HPDE6-E6E7 (cell line): Measurements from ENCODE around the gene PARP15.
A peak's percentile ranks its signal among the peaks of the same experiment; 100 is the strongest.
"Not testable (repeated sequence)": the region's sequence is repeated elsewhere in the genome, so short reads cannot be mapped to it uniquely, and the experiment has no call there.

ENCODE experiments used
- DNase-seq: peaks from one replicate; pipeline ENCODE4 v3.0.0; 2011; ENCODE audit warnings: missing footprints; ENCODE audit errors: extremely low spot score

PARP15 gene

GRCh38 chr3:122577409-122578031 is at the start of gene PARP15:
Gene PARP15, plus strand, starts transcription at chr3:122577650. Its CDS starts 18 bp downstream, at chr3:122577668.
- no peak for DNase-seq

GRCh38 chr3:122530164-122530563 is 47.3 kb upstream of the PARP15 start:
- DNase-seq, result no peak

- DNase-seq, result no peak
These were observed 44.0 kb upstream of the PARP15 start for GRCh38 chr3:122533480-122533879.

- peak; percentile 94 for DNase-seq
These were observed 43.5 kb upstream of the PARP15 start for GRCh38 chr3:122533931-122534334.

- no peak for DNase-seq
These were observed 41.4 kb upstream of the PARP15 start for GRCh38 chr3:122535964-122536631.

- DNase-seq, result no peak
These were observed 40.8 kb upstream of the PARP15 start for GRCh38 chr3:122536632-122537001.

- DNase-seq, result no peak
These were observed 38.4 kb upstream of the PARP15 start for GRCh38 chr3:122538956-122539490.

- DNase-seq, result no peak
These were observed 31.3 kb upstream of the PARP15 start for GRCh38 chr3:122546151-122546550.

GRCh38 chr3:122548076-122548475 is 29.4 kb upstream of the PARP15 start:
- DNase-seq, result no peak

- no peak for DNase-seq
These were observed 28.8 kb upstream of the PARP15 start for GRCh38 chr3:122548619-122549018.

- no peak for DNase-seq
These were observed 24.3 kb upstream of the PARP15 start for GRCh38 chr3:122553171-122553570.

GRCh38 chr3:122555275-122556071 is 22.0 kb upstream of the PARP15 start:
- no peak for DNase-seq

- DNase-seq, result no peak
These were observed 20.1 kb upstream of the PARP15 start for GRCh38 chr3:122557356-122557755.

- no peak for DNase-seq
These were observed 18.8 kb upstream of the PARP15 start for GRCh38 chr3:122558605-122559004.

- DNase-seq, result no peak
These were observed 17.5 kb upstream of the PARP15 start for GRCh38 chr3:122559906-122560305.

GRCh38 chr3:122560680-122561079 is 16.8 kb upstream of the PARP15 start:
- peak; percentile 25 for DNase-seq

GRCh38 chr3:122562923-122563716 is 14.3 kb upstream of the PARP15 start:
- DNase-seq, result no peak

- DNase-seq, result no peak
These were observed 13.8 kb upstream of the PARP15 start for GRCh38 chr3:122563717-122564025.

GRCh38 chr3:122564155-122564912 is 13.1 kb upstream of the PARP15 start, which contains the start of the genes DTX3L and PARP9:
Gene DTX3L, plus strand, starts transcription at chr3:122564338. Its CDS starts 89 bp downstream, at chr3:122564427.
Gene PARP9, minus strand, starts transcription at chr3:122564300. Its CDS starts 4,680 bp downstream, at chr3:122559620.
- peak; percentile 95 for DNase-seq

- not testable (repeated sequence) for DNase-seq
These were observed 9.3 kb upstream of the PARP15 start for GRCh38 chr3:122568131-122568530.

GRCh38 chr3:122568755-122569154 is 8.7 kb upstream of the PARP15 start:
- no peak for DNase-seq
